ENCODE results near the gene COPA.

DNA sequence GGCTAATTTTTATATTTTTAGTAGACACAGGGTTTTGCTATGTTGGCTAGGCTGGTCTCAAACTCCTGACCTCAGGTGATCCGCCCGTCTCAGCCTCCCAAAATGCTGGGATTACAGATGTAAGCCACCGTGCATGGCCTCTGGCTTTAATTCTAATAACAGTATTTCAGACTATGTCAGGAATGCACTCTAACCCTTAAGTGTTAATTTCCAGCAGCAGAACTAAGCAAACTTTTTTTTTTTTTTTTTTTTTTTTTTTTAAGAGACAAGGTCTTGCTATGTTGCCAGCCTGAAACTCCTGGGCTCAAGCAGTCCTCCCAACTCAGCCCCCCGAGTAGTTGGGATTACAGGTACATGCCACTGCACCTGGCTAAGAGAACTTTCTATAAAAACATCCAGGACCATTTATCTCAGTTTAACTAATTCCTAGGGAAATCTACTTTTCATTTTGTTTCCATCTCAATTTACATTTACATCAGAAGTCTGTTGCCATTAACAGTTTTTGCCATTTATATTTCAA lies 87.2 kb downstream of the COPA start:
- TF ChIP-seq, protein P1, sequence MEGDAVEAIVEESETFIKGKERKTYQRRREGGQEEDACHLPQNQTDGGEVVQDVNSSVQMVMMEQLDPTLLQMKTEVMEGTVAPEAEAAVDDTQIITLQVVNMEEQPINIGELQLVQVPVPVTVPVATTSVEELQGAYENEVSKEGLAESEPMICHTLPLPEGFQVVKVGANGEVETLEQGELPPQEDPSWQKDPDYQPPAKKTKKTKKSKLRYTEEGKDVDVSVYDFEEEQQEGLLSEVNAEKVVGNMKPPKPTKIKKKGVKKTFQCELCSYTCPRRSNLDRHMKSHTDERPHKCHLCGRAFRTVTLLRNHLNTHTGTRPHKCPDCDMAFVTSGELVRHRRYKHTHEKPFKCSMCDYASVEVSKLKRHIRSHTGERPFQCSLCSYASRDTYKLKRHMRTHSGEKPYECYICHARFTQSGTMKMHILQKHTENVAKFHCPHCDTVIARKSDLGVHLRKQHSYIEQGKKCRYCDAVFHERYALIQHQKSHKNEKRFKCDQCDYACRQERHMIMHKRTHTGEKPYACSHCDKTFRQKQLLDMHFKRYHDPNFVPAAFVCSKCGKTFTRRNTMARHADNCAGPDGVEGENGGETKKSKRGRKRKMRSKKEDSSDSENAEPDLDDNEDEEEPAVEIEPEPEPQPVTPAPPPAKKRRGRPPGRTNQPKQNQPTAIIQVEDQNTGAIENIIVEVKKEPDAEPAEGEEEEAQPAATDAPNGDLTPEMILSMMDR (IDR thresholded peaks at IDR 0.05; ENCODE audit: insufficient read depth, low read depth, low read length): no peak
- TF ChIP-seq EZH2 (IDR thresholded peaks at IDR 0.05; ENCODE audit: insufficient read depth, low read length): no peak
